Stimulated activated CD8-positive, alpha-beta memory T cell treated with anti-CD3 and anti-CD28 coated beads, Interleukin-15, amount 100 ng/mL, for 1 hour (primary cell): ENCODE results near the gene GRB2.

Experiments
- DNase-seq: peaks from one replicate; pipeline ENCODE4 v3.0.0-alpha.2; 2020; ENCODE audit warnings: low read depth

The GRB2 gene

DNA sequence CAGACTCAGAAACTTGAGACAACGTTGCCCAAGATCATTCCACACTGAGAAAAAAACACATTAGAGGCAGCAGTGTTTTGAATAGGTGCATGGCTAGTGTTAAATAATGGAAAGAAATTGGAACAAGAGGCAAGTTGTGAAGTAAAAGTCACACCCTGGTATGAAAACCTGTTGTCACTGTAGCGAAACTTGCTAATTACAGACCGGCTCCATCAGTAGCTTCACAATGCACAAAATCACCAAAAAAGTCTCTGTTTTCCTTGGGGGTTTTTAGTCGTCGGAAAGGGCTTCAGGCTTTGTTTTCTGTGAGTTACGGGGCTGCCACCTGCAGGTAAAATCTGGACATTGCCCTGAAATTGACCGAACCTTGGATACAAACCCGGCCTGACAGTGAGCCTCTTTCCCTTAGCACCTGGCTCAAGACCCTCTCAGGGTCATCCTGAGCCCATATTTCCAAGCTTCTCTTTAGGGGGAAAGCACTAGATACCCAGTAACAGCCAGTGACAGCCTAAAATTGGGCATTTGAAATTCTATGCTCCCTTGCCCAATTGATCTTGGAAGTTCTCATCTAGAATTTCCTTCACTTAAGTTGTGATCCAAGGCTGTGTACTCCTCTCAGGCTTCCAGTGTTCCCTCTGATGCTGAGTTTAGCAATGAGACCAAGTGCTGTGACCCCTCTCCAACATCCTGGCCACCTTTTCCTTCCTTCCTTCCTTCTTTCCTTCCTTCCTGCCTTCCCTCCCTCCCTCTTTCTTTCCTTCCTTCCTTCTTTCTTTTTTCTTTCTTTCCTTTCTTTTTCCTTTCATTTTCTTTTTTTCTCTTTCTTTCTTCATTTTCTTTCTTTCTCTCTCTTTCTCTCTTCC, 7.2 kb upstream of the GRB2 start:
- DNase-seq = peak; percentile 49

DNA sequence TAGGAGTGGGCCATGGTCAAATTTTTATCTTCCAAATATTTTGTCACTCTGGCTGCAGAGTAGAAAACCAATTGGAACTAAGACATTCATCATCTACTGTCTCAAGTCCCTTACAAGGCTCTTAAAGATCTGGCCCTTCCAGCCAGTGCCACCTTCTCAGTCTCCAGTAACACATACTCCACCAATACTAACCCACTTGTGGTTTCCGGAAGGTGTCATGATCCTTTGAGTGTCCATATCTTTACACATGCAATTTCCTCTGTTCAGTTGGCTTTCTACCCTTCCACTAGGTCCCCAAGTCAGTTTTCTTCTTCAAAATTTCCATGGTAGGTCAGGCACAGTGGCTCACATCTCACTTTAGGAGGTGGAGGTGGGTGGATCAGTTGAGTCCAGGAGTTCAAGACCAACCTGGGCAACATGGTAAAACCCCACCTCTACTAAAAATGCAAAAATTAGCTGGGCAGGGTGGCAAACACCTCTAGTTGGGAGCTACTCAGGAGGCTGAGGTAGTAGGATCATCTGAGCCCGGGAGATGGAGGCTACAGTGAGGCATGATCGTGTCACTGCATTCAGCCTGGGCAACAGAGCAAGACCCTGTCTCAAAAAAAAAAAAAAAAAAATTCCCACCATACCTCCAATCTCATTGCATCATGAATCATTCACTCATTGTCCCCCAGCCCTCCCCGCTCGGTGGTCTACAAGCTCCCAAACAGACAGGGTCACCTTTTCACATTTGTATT, 6.0 kb upstream of the GRB2 start:
- no peak for DNase-seq

- DNase-seq = no peak
These were observed 4.7 kb upstream of the GRB2 start for GRCh38 chr17:75410141-75410540.

- no peak for DNase-seq
These were observed 2.3 kb upstream of the GRB2 start for GRCh38 chr17:75407655-75408352.

- no peak for DNase-seq
These were observed 741 bp upstream of the GRB2 start for GRCh38 chr17:75406222-75406615.

DNA sequence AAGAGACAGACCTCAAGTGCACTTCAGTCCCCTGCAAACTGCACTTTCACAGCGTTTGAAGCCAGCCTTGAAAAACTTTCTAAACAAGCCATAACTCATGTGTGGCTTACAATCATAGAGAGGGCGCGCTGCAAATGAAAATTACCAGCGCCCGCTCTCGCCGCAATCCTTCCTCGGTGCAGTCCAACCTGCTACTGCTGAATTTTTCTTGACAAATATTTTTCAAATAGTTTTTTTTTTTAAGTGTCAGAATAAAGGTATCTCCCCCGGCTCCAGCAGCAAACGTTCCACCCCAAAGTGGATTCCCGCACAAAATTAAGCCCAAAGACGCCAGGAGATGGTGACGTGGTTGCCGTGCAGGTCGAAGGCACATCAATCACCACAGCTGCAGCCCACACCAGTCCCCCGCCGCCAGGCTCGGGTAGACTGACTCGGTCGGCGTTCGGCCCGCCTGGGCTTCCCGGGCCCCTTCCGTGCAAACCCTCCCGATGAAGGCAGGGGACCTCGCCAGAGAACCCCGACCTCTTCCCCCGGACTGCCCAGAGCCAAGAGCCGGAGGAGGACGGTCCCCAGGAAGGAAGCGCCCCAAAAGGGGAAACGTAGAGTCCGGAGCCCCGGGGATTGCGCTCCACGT, 630 bp downstream of the GRB2 start:
- DNase-seq = no peak

DNA sequence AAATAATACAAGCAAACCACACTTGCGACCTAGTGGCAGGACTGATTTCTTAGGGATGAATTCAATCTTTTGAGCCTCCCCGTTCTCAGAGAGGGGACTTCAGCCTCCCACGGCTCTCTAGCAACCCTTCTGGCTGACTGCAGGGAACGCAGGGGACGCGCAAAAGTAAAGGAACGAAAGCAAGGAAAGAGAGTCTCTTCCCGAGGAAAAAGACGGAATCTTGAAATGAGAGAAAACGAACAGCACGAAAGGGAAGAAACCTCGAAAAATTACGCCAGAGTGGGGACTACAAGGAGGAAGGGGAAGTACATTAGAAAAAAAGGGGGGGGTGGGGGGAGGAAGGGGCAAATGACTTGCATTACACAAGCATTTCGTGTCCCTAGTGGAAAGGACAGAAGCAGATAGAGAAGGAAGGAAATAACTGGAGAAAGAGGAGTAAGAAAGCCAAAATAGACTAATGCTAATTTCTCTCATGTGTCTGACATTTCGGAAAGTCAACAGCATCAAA, 1.2 kb downstream of the GRB2 start:
- no peak for DNase-seq

GRCh38 chr17:75403131-75403530, 2.3 kb downstream of the GRB2 start:
- no peak for DNase-seq

- no peak for DNase-seq
These were observed 3.5 kb downstream of the GRB2 start for GRCh38 chr17:75402026-75402425.

GRCh38 chr17:75400326-75400939, 5.0 kb downstream of the GRB2 start:
- DNase-seq = no peak

GRCh38 chr17:75398279-75398678, 7.2 kb downstream of the GRB2 start:
- DNase-seq = no peak

- DNase-seq = no peak
These were observed 8.3 kb downstream of the GRB2 start for GRCh38 chr17:75397217-75397616.

DNA sequence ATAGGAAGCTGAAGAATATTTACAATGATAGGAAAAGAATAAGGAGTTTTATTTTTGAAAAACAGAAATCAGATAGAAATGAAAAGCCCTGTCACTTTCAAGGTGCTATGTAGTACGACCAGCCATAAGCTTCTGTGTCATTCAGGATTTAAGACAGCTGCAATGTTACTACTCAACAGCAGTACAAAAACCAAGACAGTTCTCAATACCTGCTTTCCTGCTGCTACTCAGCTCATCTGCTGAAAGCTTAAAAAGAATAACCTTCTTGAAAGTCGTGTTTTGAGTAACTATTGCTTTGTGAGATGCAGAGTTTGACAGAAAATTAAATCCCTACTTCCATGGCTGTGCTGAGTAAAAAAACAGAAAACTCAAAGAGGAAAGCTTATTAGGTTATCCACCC, 8.7 kb downstream of the GRB2 start:
- no peak for DNase-seq

DNA sequence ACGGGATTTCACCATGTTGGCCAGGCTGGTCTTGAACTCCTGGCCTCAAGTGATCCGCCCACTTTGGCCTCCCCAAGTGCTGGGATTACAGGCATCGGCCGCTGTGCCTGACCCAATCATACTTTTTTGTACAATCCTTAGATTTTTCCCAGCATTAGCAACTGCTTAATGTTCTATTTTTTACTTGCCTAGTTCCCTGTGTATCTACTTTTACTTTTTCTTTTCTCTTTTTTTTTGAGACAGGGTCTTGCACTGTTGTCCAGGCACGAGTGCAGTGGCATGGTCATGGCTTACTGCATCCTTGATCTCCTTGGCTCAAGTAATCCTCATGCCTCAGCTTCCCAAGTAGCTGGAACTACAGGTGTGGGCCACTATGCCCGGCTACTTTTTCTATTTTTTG, 9.5 kb downstream of the GRB2 start:
- DNase-seq = no peak

- DNase-seq = no peak
These were observed 11.1 kb downstream of the GRB2 start for GRCh38 chr17:75394332-75394918.

DNA sequence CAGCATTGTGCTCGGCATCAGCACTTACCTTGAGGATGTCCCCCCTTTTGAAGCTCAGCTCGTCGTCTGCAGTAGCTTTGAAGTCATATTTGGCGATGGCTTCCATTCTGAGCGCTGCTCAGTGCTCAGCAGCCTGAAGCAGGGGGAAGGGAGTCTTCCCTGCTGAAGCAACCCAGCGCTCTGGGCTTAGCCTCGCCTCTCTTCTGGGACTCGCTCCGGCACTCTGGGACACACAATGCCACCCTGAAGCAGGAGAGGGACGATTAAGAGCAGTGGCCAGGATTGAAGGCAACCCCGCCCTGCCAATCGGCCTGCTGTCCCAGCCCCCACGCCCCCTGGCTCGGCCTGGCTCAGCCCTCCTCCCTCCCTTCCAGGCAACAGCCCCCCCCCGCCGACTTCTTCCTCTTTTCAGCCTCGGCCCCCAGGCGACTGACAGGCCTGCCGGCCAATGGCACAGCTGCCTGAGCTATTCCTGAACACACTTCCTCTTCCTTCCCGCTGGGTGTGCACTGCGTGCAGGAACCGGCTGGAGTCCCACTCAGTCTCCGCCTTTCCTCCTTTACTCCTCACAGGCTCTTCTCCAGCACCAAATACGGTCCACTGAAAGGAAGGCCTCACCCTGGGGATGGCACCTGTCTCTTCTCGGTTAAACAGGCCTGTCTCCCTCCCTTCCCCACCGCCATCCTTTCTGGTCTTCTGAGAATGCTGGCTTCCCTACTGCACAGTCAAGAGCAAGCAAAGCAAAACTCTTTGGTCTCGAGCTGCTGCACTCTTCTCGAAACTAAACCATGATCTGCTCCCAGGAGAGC, 11.8 kb downstream of the GRB2 start:
- peak; percentile 53 for DNase-seq

DNA sequence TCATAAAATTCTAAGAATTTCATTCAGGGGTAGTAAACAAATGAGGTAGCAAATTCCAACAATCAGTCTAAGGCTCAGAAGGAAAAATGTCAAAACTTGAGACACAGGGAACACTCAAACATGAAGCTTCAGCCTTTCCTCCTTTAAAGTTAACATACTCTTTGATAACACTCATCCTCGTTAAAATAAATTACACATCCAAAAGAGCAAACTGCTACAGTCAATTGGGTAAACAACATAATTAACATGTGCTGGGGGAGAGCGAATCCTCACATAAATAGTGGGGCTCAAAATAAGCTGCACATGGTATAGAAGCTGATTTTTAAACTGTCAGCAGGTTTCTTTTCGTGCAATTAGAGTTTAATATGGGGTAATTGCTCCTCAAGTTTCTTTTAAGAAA, 12.9 kb downstream of the GRB2 start:
- no peak for DNase-seq

GRCh38 chr17:75390982-75391381, 14.5 kb downstream of the GRB2 start:
- DNase-seq = no peak

GRCh38 chr17:75388476-75389030, 16.9 kb downstream of the GRB2 start:
- no peak for DNase-seq

- no peak for DNase-seq
These were observed 17.7 kb downstream of the GRB2 start for GRCh38 chr17:75387771-75388170.
